Trophoblast cell (in vitro differentiated cells and primary cell): Measurements from ENCODE around the gene THAP7.
A peak's percentile ranks its signal among the peaks of the same experiment; 100 is the strongest.

Experiments
- DNase-seq, 2 donors: peaks; one replicate each; pipeline ENCODE4 v3.0.0-alpha.2; 2016
- H2AFZ ChIP-seq: 2 replicates; pipeline ENCODE4 v1.6.1; 2013; ENCODE audit warnings: low read length, moderate library complexity, mild to moderate bottlenecking; ENCODE audit not compliant: insufficient read depth, poor library complexity
- H2AK5ac ChIP-seq: 2 replicates; pipeline ENCODE4 v1.6.1; 2013; ENCODE audit warnings: mild to moderate bottlenecking, low read length
- H2BK120ac ChIP-seq: 2 replicates; pipeline ENCODE4 v1.6.1; 2013; ENCODE audit warnings: low read length, mild to moderate bottlenecking, moderate library complexity; ENCODE audit not compliant: insufficient read depth, poor library complexity
- H2BK12ac ChIP-seq: 2 replicates; pipeline ENCODE4 v1.6.1; 2013; ENCODE audit warnings: mild to moderate bottlenecking, low read length, moderate library complexity
- H2BK5ac ChIP-seq: 2 replicates; pipeline ENCODE4 v1.6.1; 2013; ENCODE audit warnings: low read length, low read depth, moderate library complexity, mild to moderate bottlenecking; ENCODE audit not compliant: poor library complexity
- H3K14ac ChIP-seq: 2 replicates; pipeline ENCODE4 v1.6.1; 2013; ENCODE audit warnings: mild to moderate bottlenecking, low read length
- H3K18ac ChIP-seq: 2 replicates; pipeline ENCODE4 v1.6.1; 2013; ENCODE audit warnings: mild to moderate bottlenecking, low read length
- H3K23ac ChIP-seq: 2 replicates; pipeline ENCODE4 v1.6.1; 2013; ENCODE audit warnings: low read length
- H3K27ac ChIP-seq: 2 replicates; pipeline ENCODE4 v1.5.1; 2013; ENCODE audit warnings: low read depth, mild to moderate bottlenecking, inconsistent platforms, low read length, moderate library complexity
- H3K27me3 ChIP-seq: 2 replicates; pipeline ENCODE4 v1.6.1; 2013; ENCODE audit warnings: inconsistent platforms, mild to moderate bottlenecking, low read length, moderate library complexity; ENCODE audit not compliant: insufficient read depth
- H3K36me3 ChIP-seq, 2 experiments: 1 replicate in 1 of 2; 2 replicates in 1 of 2; pipeline ENCODE4 v1.6.1; 2013; ENCODE audit warnings: low read length in 2 of 2, mild to moderate bottlenecking in 2 of 2, moderate library complexity in 1 of 2; ENCODE audit not compliant: insufficient read depth in 2 of 2, control insufficient read depth in 1 of 2
- H3K4ac ChIP-seq: 2 replicates; pipeline ENCODE4 v1.6.1; 2013; ENCODE audit warnings: low read depth, mild to moderate bottlenecking, low read length, moderate library complexity
- H3K4me1 ChIP-seq, 2 experiments: 1 replicate in 1 of 2; 2 replicates in 1 of 2; pipeline ENCODE4 v1.6.1; 2013; ENCODE audit warnings: low read length in 2 of 2, mild to moderate bottlenecking in 2 of 2, moderate library complexity in 1 of 2; ENCODE audit not compliant: insufficient read depth in 2 of 2, control insufficient read depth in 1 of 2
- H3K4me2 ChIP-seq: 2 replicates; pipeline ENCODE4 v1.6.1; 2013; ENCODE audit warnings: inconsistent platforms, mild to moderate bottlenecking, low read length, moderate library complexity
- H3K4me3 ChIP-seq: 2 replicates; pipeline ENCODE4 v1.5.1; 2013; ENCODE audit warnings: mild to moderate bottlenecking, low read depth, low read length, inconsistent platforms
- H3K79me1 ChIP-seq: one replicate; pipeline ENCODE4 v1.6.1; 2013; ENCODE audit warnings: low read length
- H3K79me2 ChIP-seq: 2 replicates; pipeline ENCODE4 v1.6.1; 2013; ENCODE audit warnings: low read length, mild to moderate bottlenecking; ENCODE audit not compliant: control insufficient read depth, insufficient read depth, poor library complexity
- H3K9ac ChIP-seq: 2 replicates; pipeline ENCODE4 v1.6.1; 2013; ENCODE audit warnings: mild to moderate bottlenecking, low read length
- H3K9me3 ChIP-seq: 2 replicates; pipeline ENCODE4 v1.6.1; 2013; ENCODE audit warnings: low read depth, mild to moderate bottlenecking, control low read depth, inconsistent platforms, low read length; ENCODE audit not compliant: insufficient read depth
- H4K12ac ChIP-seq: 2 replicates; pipeline ENCODE4 v1.6.1; 2013; ENCODE audit warnings: low read depth, mild to moderate bottlenecking, low read length, moderate library complexity
- H4K8ac ChIP-seq: 2 replicates; pipeline ENCODE4 v1.6.1; 2013; ENCODE audit warnings: low read depth, mild to moderate bottlenecking, low read length, moderate library complexity
- H4K91ac ChIP-seq: one replicate; pipeline ENCODE4 v1.6.1; 2013; ENCODE audit warnings: low read depth, mild to moderate bottlenecking, low read length, moderate library complexity
- WGBS: extraction: QIAGEN DNeasy Blood & Tissue Kit; methylation state at CpG from one replicate; pipeline ENCODE4 v1.1.7; 2013; ENCODE audit warnings: missing lambda C conversion rate; ENCODE audit not compliant: insufficient read length, insufficient coverage; ENCODE audit errors: extremely low coverage; 5-methylcytosine and 5-hydroxymethylcytosine counted together

The THAP7 gene

DNA sequence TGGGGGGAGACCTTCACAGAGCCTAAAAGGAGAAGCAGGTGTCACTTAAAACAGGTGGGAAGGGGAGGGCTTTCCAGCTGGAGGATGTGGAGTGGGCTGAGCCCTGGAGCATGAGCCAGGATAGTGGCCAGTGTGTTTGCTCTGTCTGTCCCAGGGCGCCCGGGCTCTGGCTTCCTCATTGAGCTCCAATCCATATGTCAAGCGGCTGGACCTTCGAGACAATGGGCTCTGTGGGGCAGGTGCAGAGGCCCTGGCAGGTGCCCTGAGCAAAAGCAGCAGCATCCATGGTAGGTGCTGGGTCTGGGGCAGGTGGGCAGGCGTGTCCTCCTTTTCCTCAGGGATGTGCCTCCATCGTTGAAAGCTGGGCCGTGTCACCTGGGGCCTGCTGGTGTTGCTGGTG lies 45.8 kb upstream of the THAP7 start:
- Histone ChIP-seq H2AFZ (no peak overlapping the region), H2BK12ac (no peak overlapping the region), H3K4me1 (peaks cover 9 to 13% of the 10 kb centered on the region in 2 experiments), H3K9me3 (no peaks in the 10 kb centered on the region), H2AK5ac (no peak overlapping the region), H3K36me3 (no peaks in the 10 kb centered on the region), H3K27me3 (no peaks in the 10 kb centered on the region), H3K23ac (no peak overlapping the region), H4K8ac (no peak overlapping the region), H3K18ac (no peak overlapping the region), H2BK5ac (no peak overlapping the region), H4K91ac (no peak overlapping the region), H3K4me3 (no peak overlapping the region), H3K27ac (no peak overlapping the region), H4K12ac (no peak overlapping the region), H3K4ac (no peak overlapping the region), H3K14ac (no peak overlapping the region), H3K9ac (no peak overlapping the region), H2BK120ac (no peak overlapping the region), H3K4me2 (no peak overlapping the region), H3K79me2 (no peaks in the 10 kb centered on the region), H3K79me1 (no peaks in the 10 kb centered on the region)
- no peak for DNase-seq
- WGBS, result no CpG with 5 or more reads among the region's 7 CpGs

DNA sequence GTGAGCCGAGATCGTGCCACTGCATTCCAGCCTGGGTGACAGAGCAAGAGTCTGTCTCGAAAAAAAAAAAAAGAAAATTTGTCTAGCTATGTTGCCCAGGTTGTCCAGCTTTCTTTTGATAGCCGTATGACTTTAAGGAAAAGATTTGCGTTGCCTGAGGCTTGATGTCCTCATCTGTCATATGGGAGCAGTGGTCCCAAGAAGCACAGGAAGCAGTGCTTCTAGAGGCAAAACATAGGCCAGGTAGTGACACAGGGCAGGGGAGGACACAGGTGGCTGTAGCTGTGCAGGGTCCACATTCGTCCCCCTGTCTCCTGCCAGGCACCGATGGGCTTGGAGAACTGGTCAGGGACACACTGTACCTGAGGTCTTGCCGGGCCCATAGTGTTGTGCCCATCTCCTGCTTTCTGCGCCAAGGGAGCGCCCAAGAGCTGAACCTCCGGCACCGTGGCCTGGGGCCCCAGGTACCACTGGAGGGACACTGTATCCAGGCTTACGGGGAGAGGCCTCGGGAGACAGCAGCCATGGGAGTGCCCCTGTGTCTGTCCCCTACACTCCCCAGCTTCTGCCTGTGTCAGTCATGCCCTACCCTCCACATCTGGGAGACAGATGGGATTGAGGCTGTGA lies 45.2 kb upstream of the THAP7 start:
- no peak overlapping the region for H4K12ac ChIP-seq
- no peak overlapping the region for H3K27ac ChIP-seq
- no peak overlapping the region for H2AFZ ChIP-seq
- no peaks in the 10 kb centered on the region for H3K27me3 ChIP-seq
- no peak overlapping the region for H2BK5ac ChIP-seq
- H3K9me3 ChIP-seq, result no peaks in the 10 kb centered on the region
- no peaks in the 10 kb centered on the region for H3K36me3 ChIP-seq
- no CpG with 5 or more reads among the region's 14 CpGs for WGBS
- no peak overlapping the region for H3K4me2 ChIP-seq
- H3K79me2 ChIP-seq, result no peaks in the 10 kb centered on the region
- no peak overlapping the region for H3K23ac ChIP-seq
- no peak overlapping the region for H4K8ac ChIP-seq
- H4K91ac ChIP-seq, result no peak overlapping the region
- H3K4me3 ChIP-seq, result no peak overlapping the region
- H2BK120ac ChIP-seq, result no peak overlapping the region
- peak; percentile 51 to 77 for DNase-seq
- no peak overlapping the region for H2AK5ac ChIP-seq
- H3K14ac ChIP-seq, result no peak overlapping the region
- H3K4me1 ChIP-seq, result peaks cover 9 to 13% of the 10 kb centered on the region in 2 experiments
- H3K18ac ChIP-seq, result no peak overlapping the region
- H3K79me1 ChIP-seq, result no peaks in the 10 kb centered on the region
- H2BK12ac ChIP-seq, result no peak overlapping the region
- no peak overlapping the region for H3K4ac ChIP-seq
- H3K9ac ChIP-seq, result no peak overlapping the region

- Histone ChIP-seq H2AK5ac (no peak within 1 kb of the TSS), H3K4me3 (peak within 1 kb of the TSS; percentile 69), H2AFZ (peak within 1 kb of the TSS; percentile 68), H3K14ac (no peak within 1 kb of the TSS), H2BK5ac (no peak within 1 kb of the TSS), H4K12ac (no peak within 1 kb of the TSS), H3K79me2 (no peaks in the 10 kb centered on the region), H3K4me1 (peaks cover 6 to 9% of the 10 kb centered on the region in 2 experiments), H2BK120ac (no peak within 1 kb of the TSS), H3K27me3 (no peaks in the 10 kb centered on the region), H3K79me1 (no peaks in the 10 kb centered on the region), H3K36me3 (no peaks in the 10 kb centered on the region), H3K27ac (no peak within 1 kb of the TSS), H3K23ac (no peak within 1 kb of the TSS), H3K9me3 (no peaks in the 10 kb centered on the region), H3K4me2 (peak within 1 kb of the TSS; percentile 100), H4K91ac (no peak within 1 kb of the TSS), H2BK12ac (no peak within 1 kb of the TSS), H3K4ac (no peak within 1 kb of the TSS), H3K9ac (no peak within 1 kb of the TSS), H4K8ac (peak within 1 kb of the TSS; percentile 33), H3K18ac (no peak within 1 kb of the TSS)
- peak; percentile 93 to 95 for DNase-seq
- WGBS, result no CpG with 5 or more reads among the region's 47 CpGs
Observed at GRCh38 chr22:21045585-21046294, 43.8 kb upstream of the THAP7 start, which contains the start of gene LRRC74B. Gene LRRC74B (plus strand): TSS chr22:21045946. CDS start chr22:21045987, 41 bp downstream.

DNA sequence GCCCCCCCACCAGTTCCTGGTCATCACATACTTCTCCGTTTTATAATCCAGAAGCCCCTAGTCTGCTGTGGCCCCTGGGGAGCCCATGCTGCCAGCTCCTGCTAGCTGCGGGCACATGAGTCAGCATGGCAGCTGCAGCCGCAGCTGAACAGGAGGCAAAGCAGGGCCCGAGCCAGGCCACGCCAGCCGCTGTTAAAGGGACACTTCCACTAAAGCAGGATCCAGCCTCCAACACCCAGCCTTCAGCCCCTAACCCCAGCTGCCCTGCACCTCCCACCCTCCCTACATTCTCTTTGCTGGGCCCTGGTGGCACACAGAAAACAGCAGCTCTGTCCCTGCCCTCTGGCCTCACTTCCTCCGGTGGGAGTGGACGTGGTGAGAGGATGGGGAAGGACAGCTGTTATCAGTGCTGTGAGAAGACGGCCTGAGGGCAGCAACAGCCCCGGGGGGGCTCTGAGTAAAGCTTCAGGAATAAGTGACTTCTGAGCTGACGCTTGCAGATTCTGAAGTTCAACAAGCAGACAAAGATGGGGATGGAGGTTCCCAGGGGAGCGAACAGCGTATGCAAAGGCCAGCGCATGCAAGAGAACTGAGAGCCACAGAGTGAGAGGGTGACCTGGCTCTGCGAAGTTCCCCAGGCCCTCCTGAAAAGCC lies 43.1 kb upstream of the THAP7 start:
- no CpG with 5 or more reads among the region's 15 CpGs for WGBS
- Histone ChIP-seq H3K4ac (no peak overlapping the region), H2AK5ac (no peak overlapping the region), H3K4me1 (peaks cover 6 to 9% of the 10 kb centered on the region in 2 experiments), H4K12ac (no peak overlapping the region), H2AFZ (no peak overlapping the region), H3K9ac (no peak overlapping the region), H2BK120ac (no peak overlapping the region), H4K91ac (no peak overlapping the region), H3K27ac (no peak overlapping the region), H3K79me1 (no peaks in the 10 kb centered on the region), H3K79me2 (no peaks in the 10 kb centered on the region), H3K14ac (no peak overlapping the region), H3K23ac (no peak overlapping the region), H4K8ac (no peak overlapping the region), H3K4me3 (peak overlapping the region; percentile 27), H3K4me2 (peak overlapping the region; percentile 100), H2BK12ac (no peak overlapping the region), H2BK5ac (no peak overlapping the region), H3K27me3 (no peaks in the 10 kb centered on the region), H3K18ac (no peak overlapping the region), H3K36me3 (no peaks in the 10 kb centered on the region), H3K9me3 (no peaks in the 10 kb centered on the region)
- peak; percentile 96 to 98 for DNase-seq
